CD4-positive, alpha-beta T cell treated with Interleukin-12 subunit alpha and Interleukin-12 subunit beta, for 1 hour (primary cell): Measurements from ENCODE around the gene CCL19.

ENCODE experiments used
- DNase-seq: peaks from one replicate; pipeline ENCODE4 v3.0.0-alpha.2; 2020

CCL19 gene

GRCh38 chr9:34693560-34693959 is 2.5 kb upstream of the CCL19 start:
- DNase-seq, result no peak

GRCh38 chr9:34691936-34692315 is 850 bp upstream of the CCL19 start:
- DNase-seq, result no peak

- DNase-seq, result no peak
Measured at GRCh38 chr9:34689512-34689911, 1.6 kb downstream of the CCL19 start.

GRCh38 chr9:34689116-34689470 is 2.0 kb downstream of the CCL19 start:
- DNase-seq, result no peak

- DNase-seq, result no peak
Measured at GRCh38 chr9:34688329-34689115, 2.6 kb downstream of the CCL19 start.

GRCh38 chr9:34687276-34688030 is 3.6 kb downstream of the CCL19 start:
- DNase-seq, result no peak

- no peak for DNase-seq
Measured at GRCh38 chr9:34686732-34687131, 4.3 kb downstream of the CCL19 start.

GRCh38 chr9:34686231-34686630 is 4.8 kb downstream of the CCL19 start:
- no peak for DNase-seq

- no peak for DNase-seq
Measured at GRCh38 chr9:34685591-34685990, 5.5 kb downstream of the CCL19 start.

- DNase-seq, result no peak
Measured at GRCh38 chr9:34684816-34685215, 6.3 kb downstream of the CCL19 start.

GRCh38 chr9:34684145-34684544 is 6.9 kb downstream of the CCL19 start:
- no peak for DNase-seq

GRCh38 chr9:34675869-34676268 is 15.2 kb downstream of the CCL19 start:
- no peak for DNase-seq

- peak; percentile 59 for DNase-seq
Measured at GRCh38 chr9:34675048-34675714, 15.9 kb downstream of the CCL19 start.

GRCh38 chr9:34674440-34674839 is 16.6 kb downstream of the CCL19 start:
- no peak for DNase-seq

- DNase-seq, result no peak
Measured at GRCh38 chr9:34671307-34671706, 19.8 kb downstream of the CCL19 start.

GRCh38 chr9:34669809-34670562 is 21.1 kb downstream of the CCL19 start:
- DNase-seq, result no peak

- DNase-seq, result peak; percentile 94
Measured at GRCh38 chr9:34665381-34666250, 25.5 kb downstream of the CCL19 start.

GRCh38 chr9:34665067-34665380 is 26.1 kb downstream of the CCL19 start:
- DNase-seq, result no peak

GRCh38 chr9:34664281-34665066 is 26.6 kb downstream of the CCL19 start:
- DNase-seq, result peak; percentile 83

- peak; percentile 81 for DNase-seq
Measured at GRCh38 chr9:34663303-34663605, 27.8 kb downstream of the CCL19 start.

GRCh38 chr9:34662526-34663302 is 28.4 kb downstream of the CCL19 start, which contains the start of gene CCL27:
Gene CCL27 (minus strand): TSS chr9:34662657. CDS start chr9:34662633, 24 bp downstream.
- peak; percentile 31 for DNase-seq
